MM.1S (cell line): ENCODE results near the gene LRRC4C.

Experiments
- CTCF ChIP-seq: fragments of 300-600 bp; sonication (generic); IDR thresholded peaks from 2 replicates; pipeline ENCODE4 v1.5.1; 2016; ENCODE audit warnings: antibody characterized with exemption, low read length, mixed read lengths
- EZH2 ChIP-seq: fragments of 300-600 bp; sonication (generic); optimal IDR thresholded peaks from 2 replicates; pipeline ENCODE3; 2017; ENCODE audit warnings: low read depth, mild to moderate bottlenecking, antibody characterized with exemption, low read length, mixed read lengths
- EZH2phosphoT487 ChIP-seq: fragments of 300-600 bp; sonication (generic); IDR thresholded peaks from 2 replicates; pipeline ENCODE4 v1.6.1; 2018; ENCODE audit warnings: antibody characterized with exemption, low read length

GRCh38 chr11:40838181-40838683 is 621.2 kb downstream of the LRRC4C start:
- TF ChIP-seq CTCF (no peak), EZH2phosphoT487 (no peak), EZH2 (no peak)
